Stimulated activated CD4-positive, alpha-beta T cell treated with anti-CD3 and anti-CD28 coated beads, Interleukin-2, amount 100 ng/mL, for 24 hours (primary cell): ENCODE measurements around the gene CPED1.
"Not testable (repeated sequence)": the region's sequence is repeated elsewhere in the genome, so short reads cannot be mapped to it uniquely, and the experiment has no call there.

Experiments
- DNase-seq, 2 donors: peaks; one replicate each; pipeline ENCODE4 v3.0.0-alpha.2; 2020

CPED1 gene

GRCh38 chr7:121103579-121103978 is 115.1 kb downstream of the CPED1 start:
- DNase-seq = no peak

- no peak for DNase-seq
Observed at GRCh38 chr7:121105262-121105661, 116.8 kb downstream of the CPED1 start.

- DNase-seq = no peak
Observed at GRCh38 chr7:121107923-121108498, 119.5 kb downstream of the CPED1 start.

GRCh38 chr7:121109145-121109544 is 120.6 kb downstream of the CPED1 start:
- DNase-seq = no peak

- no peak for DNase-seq
Observed at GRCh38 chr7:121113288-121113687, 124.8 kb downstream of the CPED1 start.

- no peak for DNase-seq
Observed at GRCh38 chr7:121116396-121116795, 127.9 kb downstream of the CPED1 start.

- DNase-seq = no peak
Observed at GRCh38 chr7:121119047-121119446, 130.5 kb downstream of the CPED1 start.

- no peak for DNase-seq
Observed at GRCh38 chr7:121123032-121123431, 134.5 kb downstream of the CPED1 start.

- DNase-seq = not testable (repeated sequence)
Observed at GRCh38 chr7:121125454-121125853, 136.9 kb downstream of the CPED1 start.

GRCh38 chr7:121126201-121126600 is 137.7 kb downstream of the CPED1 start:
- DNase-seq = no peak

GRCh38 chr7:121126801-121127534 is 138.5 kb downstream of the CPED1 start:
- DNase-seq = no peak

GRCh38 chr7:121132940-121133339 is 144.4 kb downstream of the CPED1 start:
- DNase-seq = no peak

- no peak for DNase-seq
Observed at GRCh38 chr7:121133444-121133843, 144.9 kb downstream of the CPED1 start.

GRCh38 chr7:121137580-121137979 is 149.1 kb downstream of the CPED1 start:
- no peak for DNase-seq

GRCh38 chr7:121138262-121138933 is 149.9 kb downstream of the CPED1 start:
- DNase-seq = no peak

GRCh38 chr7:121139427-121139826 is 150.9 kb downstream of the CPED1 start:
- no peak for DNase-seq

- DNase-seq = no peak
Observed at GRCh38 chr7:121140790-121141189, 152.3 kb downstream of the CPED1 start.

GRCh38 chr7:121151774-121152221 is 163.3 kb downstream of the CPED1 start:
- no peak for DNase-seq

- DNase-seq = no peak
Observed at GRCh38 chr7:121153411-121153810, 164.9 kb downstream of the CPED1 start.

GRCh38 chr7:121153995-121154394 is 165.5 kb downstream of the CPED1 start:
- DNase-seq = no peak

- no peak for DNase-seq
Observed at GRCh38 chr7:121156825-121157224, 168.3 kb downstream of the CPED1 start.

GRCh38 chr7:121157341-121157751 is 168.8 kb downstream of the CPED1 start:
- no peak for DNase-seq

GRCh38 chr7:121157885-121158590 is 169.5 kb downstream of the CPED1 start:
- no peak for DNase-seq
